Astrocyte of the cerebellum (primary cell): ENCODE results near the gene TRIM67.

ENCODE experiments used
- DNase-seq: peaks from one replicate; pipeline ENCODE4 v3.0.0-alpha.2; 2011; ENCODE audit warnings: low read depth
- H3K4me3 ChIP-seq: 2 replicates; pipeline ENCODE4 v1.5.1; 2011; ENCODE audit warnings: mild to moderate bottlenecking, low read depth, low read length, moderate library complexity
- in situ Hi-C: cut with HindIII; loops from 2 replicates; pipeline ENCODE4 v1.10.0; 2017; ENCODE audit warnings: low sequenced_read_pairs
- TF ChIP-seq, protein P1 (sequence below): IDR thresholded peaks from 2 replicates; pipeline ENCODE4 v1.5.1; 2012; ENCODE audit warnings: low read length, low read depth, moderate library complexity, mild to moderate bottlenecking; ENCODE audit errors: missing control alignments

TRIM67 gene

GRCh38 chr1:231266811-231267322 is 105.0 kb downstream of the TRIM67 start:
- TF ChIP-seq, protein P1, sequence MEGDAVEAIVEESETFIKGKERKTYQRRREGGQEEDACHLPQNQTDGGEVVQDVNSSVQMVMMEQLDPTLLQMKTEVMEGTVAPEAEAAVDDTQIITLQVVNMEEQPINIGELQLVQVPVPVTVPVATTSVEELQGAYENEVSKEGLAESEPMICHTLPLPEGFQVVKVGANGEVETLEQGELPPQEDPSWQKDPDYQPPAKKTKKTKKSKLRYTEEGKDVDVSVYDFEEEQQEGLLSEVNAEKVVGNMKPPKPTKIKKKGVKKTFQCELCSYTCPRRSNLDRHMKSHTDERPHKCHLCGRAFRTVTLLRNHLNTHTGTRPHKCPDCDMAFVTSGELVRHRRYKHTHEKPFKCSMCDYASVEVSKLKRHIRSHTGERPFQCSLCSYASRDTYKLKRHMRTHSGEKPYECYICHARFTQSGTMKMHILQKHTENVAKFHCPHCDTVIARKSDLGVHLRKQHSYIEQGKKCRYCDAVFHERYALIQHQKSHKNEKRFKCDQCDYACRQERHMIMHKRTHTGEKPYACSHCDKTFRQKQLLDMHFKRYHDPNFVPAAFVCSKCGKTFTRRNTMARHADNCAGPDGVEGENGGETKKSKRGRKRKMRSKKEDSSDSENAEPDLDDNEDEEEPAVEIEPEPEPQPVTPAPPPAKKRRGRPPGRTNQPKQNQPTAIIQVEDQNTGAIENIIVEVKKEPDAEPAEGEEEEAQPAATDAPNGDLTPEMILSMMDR: no peak
- no peak overlapping the region for H3K4me3 ChIP-seq
- no peak for DNase-seq
- in situ Hi-C loops: no loop called here
